ENCODE measurements around the gene GPC1.

DNA sequence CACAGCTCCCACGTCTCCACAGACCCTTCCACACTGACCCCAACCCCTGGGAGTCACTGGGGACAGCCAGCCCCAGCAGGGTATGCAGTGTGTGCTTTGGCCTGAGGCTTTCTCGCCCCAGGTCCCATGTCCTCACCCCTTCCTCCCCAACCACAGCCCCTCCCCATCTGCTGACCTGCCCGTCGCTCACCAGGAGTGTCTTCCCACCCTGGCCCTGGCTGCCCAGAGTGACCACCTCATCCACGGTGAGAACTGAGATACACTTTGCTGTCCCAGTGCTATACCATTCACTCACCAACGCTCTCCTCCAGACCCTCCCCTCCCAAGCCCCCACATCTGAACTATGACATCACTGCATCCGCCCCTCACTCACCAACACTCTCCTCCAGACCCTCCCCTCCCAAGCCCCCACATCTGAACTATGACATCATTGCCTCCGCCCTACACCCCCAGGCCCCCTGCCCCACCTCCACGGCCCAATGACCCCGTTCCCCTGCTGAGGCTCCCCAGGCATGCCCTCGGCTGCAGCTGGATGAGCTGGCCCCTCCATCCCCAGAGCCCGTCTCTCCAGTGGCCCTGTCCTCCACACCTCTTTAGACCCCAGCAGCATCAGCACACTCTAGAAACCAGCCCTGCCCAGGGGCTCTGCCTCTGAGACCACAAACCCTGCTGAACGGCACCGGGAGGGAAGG lies 67.1 kb downstream of the GPC1 start:
- TF ChIP-seq POLR2A (IDR thresholded peaks at IDR 0.05) = no peak
- TF ChIP-seq, protein P1, sequence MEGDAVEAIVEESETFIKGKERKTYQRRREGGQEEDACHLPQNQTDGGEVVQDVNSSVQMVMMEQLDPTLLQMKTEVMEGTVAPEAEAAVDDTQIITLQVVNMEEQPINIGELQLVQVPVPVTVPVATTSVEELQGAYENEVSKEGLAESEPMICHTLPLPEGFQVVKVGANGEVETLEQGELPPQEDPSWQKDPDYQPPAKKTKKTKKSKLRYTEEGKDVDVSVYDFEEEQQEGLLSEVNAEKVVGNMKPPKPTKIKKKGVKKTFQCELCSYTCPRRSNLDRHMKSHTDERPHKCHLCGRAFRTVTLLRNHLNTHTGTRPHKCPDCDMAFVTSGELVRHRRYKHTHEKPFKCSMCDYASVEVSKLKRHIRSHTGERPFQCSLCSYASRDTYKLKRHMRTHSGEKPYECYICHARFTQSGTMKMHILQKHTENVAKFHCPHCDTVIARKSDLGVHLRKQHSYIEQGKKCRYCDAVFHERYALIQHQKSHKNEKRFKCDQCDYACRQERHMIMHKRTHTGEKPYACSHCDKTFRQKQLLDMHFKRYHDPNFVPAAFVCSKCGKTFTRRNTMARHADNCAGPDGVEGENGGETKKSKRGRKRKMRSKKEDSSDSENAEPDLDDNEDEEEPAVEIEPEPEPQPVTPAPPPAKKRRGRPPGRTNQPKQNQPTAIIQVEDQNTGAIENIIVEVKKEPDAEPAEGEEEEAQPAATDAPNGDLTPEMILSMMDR (IDR thresholded peaks at IDR 0.05) = no peak

Measured in tibial nerve (tissue), 3 donors.